Measurements from ENCODE around the gene TMEM86A.

Gene TMEM86A

DNA sequence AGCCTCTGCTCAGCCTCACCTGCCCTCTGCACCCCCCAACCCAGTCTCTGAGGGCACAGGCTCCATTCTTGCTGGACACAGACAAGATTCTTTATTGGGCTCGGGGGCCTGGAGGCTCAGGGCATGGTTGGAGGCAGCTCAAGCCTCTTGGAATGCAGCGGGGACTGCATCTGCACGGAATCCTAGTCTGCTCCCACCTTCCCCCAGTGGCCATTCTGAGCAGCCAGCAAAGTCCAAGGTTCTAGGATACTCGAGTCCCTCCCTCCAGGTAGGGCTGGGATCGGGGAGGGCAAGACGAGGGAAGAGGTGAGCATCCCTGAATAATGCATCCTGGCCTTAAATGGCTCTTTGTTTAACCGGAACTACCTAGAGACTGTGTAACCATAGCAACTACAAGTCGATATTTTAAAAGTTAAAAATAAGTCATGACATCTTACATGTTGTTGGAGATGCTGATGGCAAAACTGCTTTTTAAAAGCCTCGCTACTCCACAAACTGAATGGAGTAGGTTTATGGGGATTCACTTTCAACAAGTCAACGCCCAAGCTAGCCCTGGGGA lies 38.1 kb downstream of the TMEM86A start:
- Histone ChIP-seq H3K4me3 (ENCODE audit: low read length in 2 of 2) (no peak overlapping the region), H3K4me1 (ENCODE audit: control insufficient read depth in 2 of 2, insufficient read depth in 2 of 2, low read length in 2 of 2) (no peaks in the 10 kb centered on the region), H3K27me3 (ENCODE audit: control insufficient read depth in 2 of 2, insufficient read depth in 2 of 2, low read length in 2 of 2) (no peaks in the 10 kb centered on the region), H3K9me3 (ENCODE audit: control insufficient read depth in 2 of 2, low read length in 2 of 2) (no peaks in the 10 kb centered on the region), H3K36me3 (ENCODE audit: control insufficient read depth in 2 of 2, insufficient read depth in 2 of 2, low read length in 2 of 2) (no peaks in the 10 kb centered on the region), H3K27ac (ENCODE audit: low read depth in 2 of 2, low read length in 2 of 2) (no peak overlapping the region), H3K9ac (ENCODE audit: low read depth in 1 of 2, low read length in 2 of 2) (no peak overlapping the region)

DNA sequence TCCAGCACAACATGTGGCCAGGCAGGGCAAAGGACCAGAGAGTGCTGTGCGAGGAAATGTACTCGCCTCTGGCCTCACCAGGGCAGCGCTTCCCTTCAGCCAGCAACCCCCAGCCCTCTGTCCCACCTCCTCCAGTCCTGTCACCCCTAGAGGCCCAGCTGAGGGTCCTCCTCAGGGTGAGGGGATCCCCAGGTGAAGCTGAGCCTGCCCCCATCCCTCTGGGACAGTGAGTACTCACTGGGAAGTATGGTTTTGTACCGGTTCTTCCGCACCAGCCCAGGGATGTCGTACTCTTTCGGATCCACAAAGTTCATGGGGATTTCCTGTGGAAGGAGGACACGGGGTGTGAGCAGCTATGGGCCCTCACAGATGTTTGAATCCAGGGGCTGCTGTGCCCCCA lies 39.1 kb downstream of the TMEM86A start:
- Histone ChIP-seq H3K36me3 (ENCODE audit: control insufficient read depth in 2 of 2, insufficient read depth in 2 of 2, low read length in 2 of 2) (no peaks in the 10 kb centered on the region), H3K27ac (ENCODE audit: low read depth in 2 of 2, low read length in 2 of 2) (no peak overlapping the region), H3K27me3 (ENCODE audit: control insufficient read depth in 2 of 2, insufficient read depth in 2 of 2, low read length in 2 of 2) (no peaks in the 10 kb centered on the region), H3K4me1 (ENCODE audit: control insufficient read depth in 2 of 2, insufficient read depth in 2 of 2, low read length in 2 of 2) (no peaks in the 10 kb centered on the region), H3K9ac (ENCODE audit: low read depth in 1 of 2, low read length in 2 of 2) (no peak overlapping the region), H3K4me3 (ENCODE audit: low read length in 2 of 2) (no peak overlapping the region), H3K9me3 (ENCODE audit: control insufficient read depth in 2 of 2, low read length in 2 of 2) (no peaks in the 10 kb centered on the region)

DNA sequence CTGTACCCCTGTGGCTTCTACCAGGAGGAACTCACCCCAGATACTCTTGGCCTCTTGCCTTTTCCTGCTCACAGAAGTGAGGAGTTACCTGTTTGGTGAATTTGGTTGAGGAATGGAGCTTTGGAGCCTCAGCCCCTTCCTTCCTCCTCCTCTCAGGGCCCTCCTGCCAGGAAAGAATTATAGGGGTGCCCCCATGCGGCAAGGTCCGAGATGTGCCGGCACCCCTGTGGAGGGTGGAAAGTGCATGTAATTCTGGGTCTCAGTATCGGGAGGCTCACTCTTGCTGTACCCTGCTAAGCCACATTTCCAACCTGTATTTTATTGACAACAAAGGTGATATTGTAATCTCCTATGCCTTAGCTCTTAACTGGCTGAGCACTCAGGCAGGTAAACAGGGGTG lies 41.1 kb downstream of the TMEM86A start:
- no peak overlapping the region for H3K9ac ChIP-seq (ENCODE audit: low read depth in 1 of 2, low read length in 2 of 2)
- H3K4me1 ChIP-seq (ENCODE audit: control insufficient read depth in 2 of 2, insufficient read depth in 2 of 2, low read length in 2 of 2), result no peaks in the 10 kb centered on the region
- H3K27ac ChIP-seq (ENCODE audit: low read depth in 2 of 2, low read length in 2 of 2), result no peak overlapping the region
- H3K27me3 ChIP-seq (ENCODE audit: control insufficient read depth in 2 of 2, insufficient read depth in 2 of 2, low read length in 2 of 2), result no peaks in the 10 kb centered on the region
- H3K9me3 ChIP-seq (ENCODE audit: control insufficient read depth in 2 of 2, low read length in 2 of 2), result no peaks in the 10 kb centered on the region
- H3K4me3 ChIP-seq (ENCODE audit: low read length in 2 of 2), result no peak overlapping the region
- H3K36me3 ChIP-seq (ENCODE audit: control insufficient read depth in 2 of 2, insufficient read depth in 2 of 2, low read length in 2 of 2), result no peaks in the 10 kb centered on the region

DNA sequence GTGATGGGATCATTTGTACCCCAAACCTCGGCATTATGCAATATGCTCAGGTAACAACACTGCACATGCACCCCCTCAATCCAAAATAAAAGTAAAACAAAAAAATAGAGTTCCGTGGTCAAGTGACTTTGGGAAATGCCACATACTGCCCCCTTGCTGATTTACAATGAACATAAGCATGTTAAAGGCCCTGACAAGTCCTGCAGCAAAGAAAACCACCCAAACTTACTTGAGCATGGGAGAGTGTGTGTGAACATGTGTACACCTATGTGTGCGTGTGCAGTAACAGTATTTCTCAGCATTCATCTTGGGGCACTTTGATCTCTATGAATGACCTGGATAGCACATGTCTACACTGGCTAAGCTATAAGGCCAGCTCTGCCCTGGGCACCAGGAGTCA lies 43.2 kb downstream of the TMEM86A start:
- Histone ChIP-seq H3K4me3 (ENCODE audit: low read length in 2 of 2) (no peak overlapping the region), H3K9ac (ENCODE audit: low read depth in 1 of 2, low read length in 2 of 2) (no peak overlapping the region), H3K4me1 (ENCODE audit: control insufficient read depth in 2 of 2, insufficient read depth in 2 of 2, low read length in 2 of 2) (no peaks in the 10 kb centered on the region), H3K27me3 (ENCODE audit: control insufficient read depth in 2 of 2, insufficient read depth in 2 of 2, low read length in 2 of 2) (no peaks in the 10 kb centered on the region), H3K27ac (ENCODE audit: low read depth in 2 of 2, low read length in 2 of 2) (no peak overlapping the region), H3K36me3 (ENCODE audit: control insufficient read depth in 2 of 2, insufficient read depth in 2 of 2, low read length in 2 of 2) (no peaks in the 10 kb centered on the region), H3K9me3 (ENCODE audit: control insufficient read depth in 2 of 2, low read length in 2 of 2) (no peaks in the 10 kb centered on the region)

DNA sequence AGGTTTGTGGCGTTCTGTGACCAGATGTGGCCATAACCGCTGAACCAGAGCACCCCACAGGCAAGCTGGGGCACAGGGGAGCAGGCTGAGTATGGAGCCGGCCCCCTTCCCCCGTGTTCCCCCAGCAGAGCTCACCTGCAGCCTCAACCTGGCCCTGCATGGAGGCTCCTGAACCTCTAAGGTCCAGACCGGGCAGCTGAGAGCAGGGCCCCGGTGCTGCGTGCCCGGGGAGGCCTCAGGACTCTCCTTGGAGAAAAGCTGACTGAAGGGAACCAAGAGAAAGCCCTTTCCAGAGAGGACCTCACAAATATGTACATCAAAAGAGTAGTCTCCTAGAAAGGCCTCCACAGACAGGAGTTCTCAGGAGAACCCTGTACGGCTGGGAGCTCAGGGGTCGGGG lies 44.8 kb downstream of the TMEM86A start:
- no peaks in the 10 kb centered on the region for H3K27me3 ChIP-seq (ENCODE audit: control insufficient read depth in 2 of 2, insufficient read depth in 2 of 2, low read length in 2 of 2)
- no peaks in the 10 kb centered on the region for H3K9me3 ChIP-seq (ENCODE audit: control insufficient read depth in 2 of 2, low read length in 2 of 2)
- no peak overlapping the region for H3K27ac ChIP-seq (ENCODE audit: low read depth in 2 of 2, low read length in 2 of 2)
- no peak overlapping the region for H3K9ac ChIP-seq (ENCODE audit: low read depth in 1 of 2, low read length in 2 of 2)
- H3K4me3 ChIP-seq (ENCODE audit: low read length in 2 of 2), result no peak overlapping the region
- H3K4me1 ChIP-seq (ENCODE audit: control insufficient read depth in 2 of 2, insufficient read depth in 2 of 2, low read length in 2 of 2), result no peaks in the 10 kb centered on the region
- H3K36me3 ChIP-seq (ENCODE audit: control insufficient read depth in 2 of 2, insufficient read depth in 2 of 2, low read length in 2 of 2), result no peaks in the 10 kb centered on the region

DNA sequence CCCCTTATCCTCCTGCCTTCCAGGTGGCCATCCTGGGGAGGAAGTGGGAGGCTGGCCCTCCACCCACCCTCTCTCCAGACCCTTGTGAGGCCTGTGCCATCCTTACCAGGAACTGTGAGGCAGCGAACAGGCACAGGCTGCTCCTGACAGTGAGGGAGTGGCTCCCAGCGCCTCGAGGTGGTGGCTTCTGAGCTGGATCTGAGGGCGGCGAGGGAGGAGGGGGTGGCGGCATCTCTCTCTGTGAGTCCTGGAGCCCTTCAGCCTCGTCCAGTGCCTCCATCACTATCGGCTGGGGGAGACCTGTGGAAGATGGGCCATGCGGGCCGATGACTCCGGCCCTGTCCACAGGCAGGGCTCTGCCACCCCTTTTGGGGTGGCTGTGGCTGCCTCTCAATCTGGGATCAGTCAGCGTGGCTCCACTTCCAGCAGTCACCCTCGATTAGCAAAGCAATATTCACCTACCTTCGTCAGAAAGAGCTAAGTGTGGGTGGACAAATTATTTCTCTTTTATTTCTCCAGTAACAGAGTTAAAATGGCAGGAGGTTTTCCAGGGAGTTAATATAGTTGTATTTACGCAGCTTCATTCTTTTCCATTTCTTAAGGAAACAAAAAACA lies 45.4 kb downstream of the TMEM86A start:
- Histone ChIP-seq H3K36me3 (ENCODE audit: control insufficient read depth in 2 of 2, insufficient read depth in 2 of 2, low read length in 2 of 2) (no peaks in the 10 kb centered on the region), H3K27me3 (ENCODE audit: control insufficient read depth in 2 of 2, insufficient read depth in 2 of 2, low read length in 2 of 2) (no peaks in the 10 kb centered on the region), H3K4me3 (ENCODE audit: low read length in 2 of 2) (no peak overlapping the region), H3K9me3 (ENCODE audit: control insufficient read depth in 2 of 2, low read length in 2 of 2) (no peaks in the 10 kb centered on the region), H3K27ac (ENCODE audit: low read depth in 2 of 2, low read length in 2 of 2) (no peak overlapping the region), H3K4me1 (ENCODE audit: control insufficient read depth in 2 of 2, insufficient read depth in 2 of 2, low read length in 2 of 2) (no peaks in the 10 kb centered on the region), H3K9ac (ENCODE audit: low read depth in 1 of 2, low read length in 2 of 2) (no peak overlapping the region)

DNA sequence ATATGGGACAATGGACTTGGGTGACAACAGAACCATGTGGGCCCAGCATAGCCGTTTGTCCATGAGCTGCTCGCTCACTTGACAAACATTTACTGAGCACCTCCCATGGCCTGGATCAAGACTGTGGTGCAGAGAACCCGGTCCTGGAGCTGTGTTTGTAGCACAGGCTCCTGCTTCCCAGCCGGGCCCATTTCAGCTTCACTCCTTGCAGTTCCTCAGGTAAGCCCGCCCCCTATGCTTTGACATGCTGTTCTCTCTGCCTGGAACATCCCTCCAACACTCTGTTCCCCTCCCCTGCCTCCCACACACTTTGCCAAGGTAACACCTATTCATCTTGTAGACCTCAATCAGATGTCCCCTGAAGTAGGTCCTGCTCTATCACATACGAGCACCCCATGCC lies 46.7 kb downstream of the TMEM86A start:
- no peaks in the 10 kb centered on the region for H3K4me1 ChIP-seq (ENCODE audit: control insufficient read depth in 2 of 2, insufficient read depth in 2 of 2, low read length in 2 of 2)
- H3K4me3 ChIP-seq (ENCODE audit: low read length in 2 of 2), result no peak overlapping the region
- H3K27me3 ChIP-seq (ENCODE audit: control insufficient read depth in 2 of 2, insufficient read depth in 2 of 2, low read length in 2 of 2), result no peaks in the 10 kb centered on the region
- H3K27ac ChIP-seq (ENCODE audit: low read depth in 2 of 2, low read length in 2 of 2), result no peak overlapping the region
- no peak overlapping the region for H3K9ac ChIP-seq (ENCODE audit: low read depth in 1 of 2, low read length in 2 of 2)
- H3K36me3 ChIP-seq (ENCODE audit: control insufficient read depth in 2 of 2, insufficient read depth in 2 of 2, low read length in 2 of 2), result no peaks in the 10 kb centered on the region
- H3K9me3 ChIP-seq (ENCODE audit: control insufficient read depth in 2 of 2, low read length in 2 of 2), result no peaks in the 10 kb centered on the region

DNA sequence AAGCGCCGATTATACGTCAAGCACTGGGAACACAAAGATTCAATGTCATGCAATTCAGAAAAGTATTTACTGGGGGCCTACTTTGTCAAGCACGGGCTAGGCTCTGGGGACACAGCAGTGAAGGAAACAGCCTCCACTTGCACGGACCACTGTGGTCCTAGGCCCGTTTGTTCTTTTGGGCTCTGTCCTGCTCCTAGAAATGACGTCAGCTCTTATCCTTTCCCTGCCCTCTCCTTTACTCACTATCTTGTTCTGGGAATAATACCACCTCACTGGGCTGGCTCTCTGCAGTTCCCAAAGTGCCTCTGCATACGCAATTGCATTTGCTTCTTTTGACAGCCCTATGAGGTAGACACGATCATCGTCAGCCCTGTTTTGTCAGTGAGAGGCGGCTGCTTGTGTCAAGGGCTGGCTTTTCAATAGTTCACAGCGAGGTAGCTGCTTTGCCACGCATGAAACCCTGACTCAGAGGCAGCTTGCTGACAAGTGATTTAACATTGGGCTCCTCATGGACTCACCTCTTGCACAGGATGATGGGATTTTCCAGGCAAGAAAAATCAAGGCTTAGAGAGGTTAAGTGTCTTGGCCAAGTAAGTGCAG lies 50.3 kb downstream of the TMEM86A start:
- H3K4me1 ChIP-seq (ENCODE audit: control insufficient read depth in 2 of 2, insufficient read depth in 2 of 2, low read length in 2 of 2), result no peaks in the 10 kb centered on the region
- no peak overlapping the region for H3K4me3 ChIP-seq (ENCODE audit: low read length in 2 of 2)
- H3K9ac ChIP-seq (ENCODE audit: low read depth in 1 of 2, low read length in 2 of 2), result no peak overlapping the region
- no peak overlapping the region for H3K27ac ChIP-seq (ENCODE audit: low read depth in 2 of 2, low read length in 2 of 2)
- H3K36me3 ChIP-seq (ENCODE audit: control insufficient read depth in 2 of 2, insufficient read depth in 2 of 2, low read length in 2 of 2), result no peaks in the 10 kb centered on the region
- H3K27me3 ChIP-seq (ENCODE audit: control insufficient read depth in 2 of 2, insufficient read depth in 2 of 2, low read length in 2 of 2), result no peaks in the 10 kb centered on the region
- H3K9me3 ChIP-seq (ENCODE audit: control insufficient read depth in 2 of 2, low read length in 2 of 2), result no peaks in the 10 kb centered on the region

DNA sequence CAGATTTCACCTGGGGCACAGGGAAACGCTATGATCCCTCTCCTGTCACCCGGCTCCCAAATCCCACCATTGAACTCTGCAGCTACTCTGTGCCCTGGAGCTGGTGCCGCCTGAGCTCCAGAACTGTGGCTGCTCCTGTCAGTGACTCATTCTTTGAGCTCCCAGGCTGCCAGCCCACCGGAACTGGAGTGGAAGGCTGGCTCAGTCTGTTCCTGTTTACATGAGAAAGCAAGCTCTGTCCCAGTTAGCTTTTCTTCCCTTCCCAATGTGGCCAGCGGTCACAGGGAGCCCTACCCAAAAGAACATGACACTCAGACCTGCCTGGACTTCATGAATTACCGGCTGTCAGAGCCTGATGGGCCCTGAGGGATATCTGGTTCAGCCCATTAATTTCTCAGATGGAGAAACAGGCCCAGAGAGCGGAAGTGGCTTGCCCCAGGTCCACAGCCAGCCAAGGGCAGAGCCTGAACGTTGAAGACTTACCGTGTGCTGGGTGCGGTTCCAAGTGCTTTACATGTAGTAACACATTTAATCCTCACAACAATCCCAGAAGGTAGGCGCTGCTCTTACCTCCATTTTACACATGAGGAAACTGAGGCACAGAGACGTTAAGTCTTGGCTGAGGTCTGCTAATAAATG lies 51.2 kb downstream of the TMEM86A start:
- Histone ChIP-seq H3K9me3 (ENCODE audit: control insufficient read depth in 2 of 2, low read length in 2 of 2) (no peaks in the 10 kb centered on the region), H3K4me3 (ENCODE audit: low read length in 2 of 2) (no peak overlapping the region), H3K27ac (ENCODE audit: low read depth in 2 of 2, low read length in 2 of 2) (no peak overlapping the region), H3K27me3 (ENCODE audit: control insufficient read depth in 2 of 2, insufficient read depth in 2 of 2, low read length in 2 of 2) (no peaks in the 10 kb centered on the region), H3K9ac (ENCODE audit: low read depth in 1 of 2, low read length in 2 of 2) (no peak overlapping the region), H3K36me3 (ENCODE audit: control insufficient read depth in 2 of 2, insufficient read depth in 2 of 2, low read length in 2 of 2) (no peaks in the 10 kb centered on the region), H3K4me1 (ENCODE audit: control insufficient read depth in 2 of 2, insufficient read depth in 2 of 2, low read length in 2 of 2) (no peaks in the 10 kb centered on the region)

DNA sequence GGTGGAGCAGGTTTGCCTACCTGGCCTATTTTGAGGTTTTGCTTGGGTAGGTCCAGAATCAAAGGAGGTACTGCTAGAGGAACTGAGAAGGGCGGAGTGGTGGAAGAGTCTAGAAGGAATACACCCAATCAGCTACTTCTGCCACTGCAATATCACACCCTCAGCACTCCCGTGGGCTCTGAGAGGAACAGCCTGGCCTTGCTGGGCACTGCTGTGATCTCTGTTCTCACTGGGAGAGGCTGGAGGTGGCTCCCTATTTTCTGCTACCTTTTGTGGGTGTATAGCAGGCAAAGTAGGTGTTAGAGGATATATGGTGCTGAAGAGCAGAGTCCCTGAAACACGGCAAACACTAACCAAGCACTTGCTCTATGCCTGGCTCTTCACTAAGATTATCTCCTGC lies 52.4 kb downstream of the TMEM86A start:
- no peak overlapping the region for H3K4me3 ChIP-seq (ENCODE audit: low read length in 2 of 2)
- no peaks in the 10 kb centered on the region for H3K27me3 ChIP-seq (ENCODE audit: control insufficient read depth in 2 of 2, insufficient read depth in 2 of 2, low read length in 2 of 2)
- H3K36me3 ChIP-seq (ENCODE audit: control insufficient read depth in 2 of 2, insufficient read depth in 2 of 2, low read length in 2 of 2), result no peaks in the 10 kb centered on the region
- no peaks in the 10 kb centered on the region for H3K4me1 ChIP-seq (ENCODE audit: control insufficient read depth in 2 of 2, insufficient read depth in 2 of 2, low read length in 2 of 2)
- H3K9me3 ChIP-seq (ENCODE audit: control insufficient read depth in 2 of 2, low read length in 2 of 2), result no peaks in the 10 kb centered on the region
- H3K27ac ChIP-seq (ENCODE audit: low read depth in 2 of 2, low read length in 2 of 2), result no peak overlapping the region
- no peak overlapping the region for H3K9ac ChIP-seq (ENCODE audit: low read depth in 1 of 2, low read length in 2 of 2)

Data from mucosa of rectum (tissue), 2 donors.